ENCODE measurements around the gene RBP5. TPM values are rescaled to one million over a fixed set of nuclear protein-coding genes. Genes with fewer than 3 reads are reported as not detected.

The RBP5 gene
- 0.33 TPM in 1 of 2 replicates, not detected in the other for total RNA-seq

GRCh38 chr12:7128681-7129286 lies at the start of gene RBP5:
Gene RBP5 (minus strand): TSS chr12:7128889. CDS start chr12:7128775, 114 bp downstream.

GRCh38 chr12:7129872-7130691 lies 1.4 kb upstream of the RBP5 start, which contains the start of gene CLSTN3:
Gene CLSTN3 (plus strand): TSS chr12:7130371. CDS start chr12:7130649, 278 bp downstream.

GRCh38 chr12:7108796-7109571 lies 19.7 kb downstream of the RBP5 start, which contains the start of gene C1RL:
Gene C1RL (minus strand): TSS chr12:7109214. CDS start chr12:7109180, 34 bp downstream.

GRCh38 chr12:7092229-7092985 lies 36.3 kb downstream of the RBP5 start, which contains the start of gene C1R:
Gene C1R (minus strand): TSS chr12:7092445. CDS start chr12:7092388, 57 bp downstream.

Other genes starting within 250 kb of the RBP5 start
- 13.2 and 14.9 TPM in 2 replicates for gene LRRC23, start 224.1 kb downstream of the RBP5 start, total RNA-seq
- 20.1 and 29.3 TPM in 2 replicates for gene ENO2, start 214.3 kb downstream of the RBP5 start, total RNA-seq
- gene ATN1, start 200.9 kb downstream of the RBP5 start, total RNA-seq, result 16.9 and 31.9 TPM in 2 replicates
- not detected in 2 replicates for gene RNU7-1, start 185.1 kb downstream of the RBP5 start, total RNA-seq
- 61.5 and 94.6 TPM in 2 replicates for gene C12orf57, start 184.9 kb downstream of the RBP5 start, total RNA-seq
- gene PTPN6, start 177.5 kb downstream of the RBP5 start, total RNA-seq, result under 0.01 TPM in 1 of 2 replicates, not detected in the other
- 176 and 184 TPM in 2 replicates for gene PHB2, start 158.2 kb downstream of the RBP5 start, total RNA-seq
- gene EMG1, start 158.0 kb downstream of the RBP5 start, total RNA-seq, result 35.2 and 55.0 TPM in 2 replicates
- gene LPCAT3, start 110.4 kb downstream of the RBP5 start, total RNA-seq, result 15.1 and 17.9 TPM in 2 replicates
- gene C1S, start 68.2 kb downstream of the RBP5 start, total RNA-seq, result 307 and 827 TPM in 2 replicates
- gene C1R, start 36.4 kb downstream of the RBP5 start, total RNA-seq, result 159 and 432 TPM in 2 replicates
- 50.2 and 82.0 TPM in 2 replicates for gene C1RL, start 19.7 kb downstream of the RBP5 start, total RNA-seq
- 19.4 and 25.9 TPM in 2 replicates for gene CLSTN3, start 1.5 kb upstream of the RBP5 start, total RNA-seq
- 33.9 and 44.8 TPM in 2 replicates for gene PEX5, start 60.8 kb upstream of the RBP5 start, total RNA-seq
- not detected in 2 replicates for gene ACSM4, start 175.2 kb upstream of the RBP5 start, total RNA-seq

All from smooth muscle cell of trachea (primary cell).